ENCODE data around the gene SLC22A3.

SLC22A3 gene

DNA sequence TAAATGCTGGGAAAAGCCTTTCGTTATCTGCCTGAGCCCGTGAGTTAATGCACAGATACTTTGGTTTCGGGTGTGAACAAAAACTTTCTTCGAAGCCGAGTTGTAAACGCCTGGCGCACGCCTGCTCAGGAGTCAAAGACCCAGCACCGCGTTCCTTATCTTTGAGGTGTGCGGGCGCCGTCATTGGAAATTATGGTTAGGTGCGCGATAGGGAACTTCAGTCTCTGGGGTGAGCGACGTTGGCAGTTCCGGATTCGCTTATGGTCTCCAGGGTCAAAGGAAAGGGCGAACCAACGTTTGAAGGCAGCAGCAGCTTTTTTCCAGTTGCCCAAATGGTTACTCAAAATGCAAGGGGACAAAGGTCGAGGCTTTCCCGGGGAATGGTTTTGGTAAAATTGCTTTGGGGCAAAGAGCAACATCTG, 853 bp downstream of the SLC22A3 start:
- WGBS = 5% methylated on average over 23 of the region's 23 CpGs
- DNase-seq = peak; percentile 3

DNA sequence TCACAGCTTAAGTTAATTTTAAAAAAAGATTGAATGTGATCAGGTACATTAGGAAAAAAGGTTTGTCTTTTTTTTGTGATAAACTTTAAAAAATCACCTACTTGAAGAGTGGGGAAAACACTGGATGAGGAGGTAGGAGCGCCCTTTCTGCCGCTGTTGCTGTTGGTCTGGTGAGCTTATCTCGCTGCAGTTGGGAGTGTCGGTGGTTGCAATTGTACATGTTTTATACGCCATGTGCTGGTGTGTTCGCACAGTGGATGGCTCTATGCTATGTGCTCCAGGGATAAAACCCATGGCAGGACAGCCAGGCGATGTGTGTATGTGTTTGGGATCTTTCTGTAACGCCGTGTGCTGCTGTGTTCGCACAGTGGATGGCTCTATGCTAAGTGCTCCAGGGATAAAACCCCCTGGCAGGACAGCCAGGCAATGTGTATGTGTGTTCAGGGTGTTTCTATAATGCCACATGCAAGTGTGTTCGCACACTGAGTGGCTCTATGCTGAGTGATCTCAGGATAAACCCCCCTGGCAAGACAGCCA, 1.7 kb downstream of the SLC22A3 start:
- H2AK5ac ChIP-seq (ENCODE audit: low read length, severe bottlenecking) = no peak overlapping the region
- no peak for DNase-seq
- no peak overlapping the region for H3K4me2 ChIP-seq (ENCODE audit: low read length, poor library complexity, severe bottlenecking)
- H3K4me3 ChIP-seq (ENCODE audit: insufficient read depth in 1 of 2, low read depth in 1 of 2, low read length in 2 of 2) = peak overlapping the region in 1 of 2 experiments; percentile 83
- no peak overlapping the region for H3K4ac ChIP-seq (ENCODE audit: low read depth in 1 of 2, low read length in 2 of 2)
- no peak overlapping the region for H3K23ac ChIP-seq (ENCODE audit: low read length in 2 of 2)
- H3K79me1 ChIP-seq (replicated peaks; ENCODE audit: low read length, poor library complexity, severe bottlenecking) = peaks cover 4% of the 10 kb centered on the region
- peaks cover 16% of the 10 kb centered on the region for H3K4me1 ChIP-seq (ENCODE audit: control insufficient read depth, insufficient read depth, low read depth, low read length)
- no peak overlapping the region for H4K91ac ChIP-seq (ENCODE audit: low read length)
- H2BK15ac ChIP-seq (ENCODE audit: low read depth, poor library complexity, severe bottlenecking) = no peak overlapping the region
- no peak overlapping the region for H4K8ac ChIP-seq (ENCODE audit: low read length)
- H2AFZ ChIP-seq (ENCODE audit: low read depth, low read length) = no peak overlapping the region
- H3K36me3 ChIP-seq (ENCODE audit: control insufficient read depth in 1 of 2, insufficient read depth in 2 of 2, low read depth in 1 of 2, low read length in 2 of 2) = peaks cover 0 to 3% of the 10 kb centered on the region in 2 experiments
- H2BK120ac ChIP-seq (ENCODE audit: low read depth, low read length) = no peak overlapping the region
- H2BK5ac ChIP-seq (ENCODE audit: low read depth, low read length, poor library complexity, severe bottlenecking) = no peak overlapping the region
- WGBS = 76% methylated on average over 11 of the region's 11 CpGs
- no peak overlapping the region for H3K14ac ChIP-seq (ENCODE audit: low read length in 2 of 2)
- no peak overlapping the region for H2BK12ac ChIP-seq (ENCODE audit: low read length in 2 of 2)
- H3K27me3 ChIP-seq (ENCODE audit: control insufficient read depth in 1 of 2, insufficient read depth in 1 of 2, low read length in 2 of 2) = peaks cover 0 to 16% of the 10 kb centered on the region in 2 experiments
- no peaks in the 10 kb centered on the region for H3K9me3 ChIP-seq (ENCODE audit: control insufficient read depth, low read length)
- H3K9ac ChIP-seq (ENCODE audit: low read length) = no peak overlapping the region
- no peak overlapping the region for H3K27ac ChIP-seq (ENCODE audit: low read length, poor library complexity, severe bottlenecking)
- H3K18ac ChIP-seq (ENCODE audit: low read depth in 1 of 2, low read length in 2 of 2) = no peak overlapping the region

More for the DNA sequence above, 853 bp downstream of the SLC22A3 start:
- no peak overlapping the region for H4K91ac ChIP-seq (ENCODE audit: low read length)
- H4K8ac ChIP-seq (ENCODE audit: low read length) = no peak overlapping the region
- peaks cover 0 to 3% of the 10 kb centered on the region in 2 experiments for H3K36me3 ChIP-seq (ENCODE audit: control insufficient read depth in 1 of 2, insufficient read depth in 2 of 2, low read depth in 1 of 2, low read length in 2 of 2)
- H2AFZ ChIP-seq (ENCODE audit: low read depth, low read length) = no peak overlapping the region
- no peak overlapping the region for H3K14ac ChIP-seq (ENCODE audit: low read length in 2 of 2)
- H3K4me3 ChIP-seq (ENCODE audit: insufficient read depth in 1 of 2, low read depth in 1 of 2, low read length in 2 of 2) = peak overlapping the region; percentile 70 to 83
- peaks cover 14% of the 10 kb centered on the region for H3K4me1 ChIP-seq (ENCODE audit: control insufficient read depth, insufficient read depth, low read depth, low read length)
- H2BK120ac ChIP-seq (ENCODE audit: low read depth, low read length) = no peak overlapping the region
- H2BK12ac ChIP-seq (ENCODE audit: low read length in 2 of 2) = no peak overlapping the region
- H3K27ac ChIP-seq (ENCODE audit: low read length, poor library complexity, severe bottlenecking) = no peak overlapping the region
- no peak overlapping the region for H3K4ac ChIP-seq (ENCODE audit: low read depth in 1 of 2, low read length in 2 of 2)
- no peak overlapping the region for H3K23ac ChIP-seq (ENCODE audit: low read length in 2 of 2)
- peak overlapping the region; percentile 70 for H3K4me2 ChIP-seq (ENCODE audit: low read length, poor library complexity, severe bottlenecking)
- no peak overlapping the region for H3K18ac ChIP-seq (ENCODE audit: low read depth in 1 of 2, low read length in 2 of 2)
- H3K27me3 ChIP-seq (ENCODE audit: control insufficient read depth in 1 of 2, insufficient read depth in 1 of 2, low read length in 2 of 2) = peaks cover 0 to 16% of the 10 kb centered on the region in 2 experiments
- H2AK5ac ChIP-seq (ENCODE audit: low read length, severe bottlenecking) = no peak overlapping the region
- H3K79me1 ChIP-seq (replicated peaks; ENCODE audit: low read length, poor library complexity, severe bottlenecking) = peaks cover 4% of the 10 kb centered on the region
- no peaks in the 10 kb centered on the region for H3K9me3 ChIP-seq (ENCODE audit: control insufficient read depth, low read length)
- no peak overlapping the region for H2BK15ac ChIP-seq (ENCODE audit: low read depth, poor library complexity, severe bottlenecking)
- no peak overlapping the region for H2BK5ac ChIP-seq (ENCODE audit: low read depth, low read length, poor library complexity, severe bottlenecking)
- peak overlapping the region; percentile 69 for H3K9ac ChIP-seq (ENCODE audit: low read length)

DNA sequence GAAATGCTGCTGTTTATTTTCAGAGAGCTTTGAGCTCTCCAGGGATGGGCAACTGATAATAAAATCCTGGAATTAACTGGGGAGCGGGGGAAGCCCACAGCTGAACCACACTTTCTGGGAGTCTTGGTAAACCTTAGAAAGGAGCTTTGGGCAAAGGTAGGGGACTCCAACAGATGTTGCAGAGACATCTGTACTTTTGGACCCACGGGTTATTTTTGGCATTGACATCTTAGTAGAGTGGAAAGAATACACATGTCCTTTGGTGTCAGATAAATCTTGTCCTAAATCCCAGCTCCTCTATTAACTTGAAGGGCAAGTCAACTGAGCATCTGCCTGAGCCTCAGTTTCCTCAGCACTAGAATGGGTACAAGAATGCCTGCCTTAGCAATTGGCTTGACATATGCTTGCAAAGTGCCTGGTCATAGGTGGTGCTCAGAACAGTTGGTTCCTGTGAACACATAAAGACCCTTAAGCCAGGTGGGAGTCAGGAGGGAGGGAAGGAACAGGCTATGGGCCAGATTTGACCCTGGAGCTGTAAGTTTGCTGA, 5.8 kb downstream of the SLC22A3 start:
- Histone ChIP-seq H3K27me3 (ENCODE audit: control insufficient read depth in 1 of 2, insufficient read depth in 1 of 2, low read length in 2 of 2) (peaks cover 0 to 13% of the 10 kb centered on the region in 2 experiments), H3K4ac (ENCODE audit: low read depth in 1 of 2, low read length in 2 of 2) (no peak overlapping the region), H4K8ac (ENCODE audit: low read length) (no peak overlapping the region), H3K36me3 (ENCODE audit: control insufficient read depth in 1 of 2, insufficient read depth in 2 of 2, low read depth in 1 of 2, low read length in 2 of 2) (no peaks in the 10 kb centered on the region), H2AK5ac (ENCODE audit: low read length, severe bottlenecking) (no peak overlapping the region), H2BK12ac (ENCODE audit: low read length in 2 of 2) (no peak overlapping the region), H2BK5ac (ENCODE audit: low read depth, low read length, poor library complexity, severe bottlenecking) (no peak overlapping the region), H3K4me1 (ENCODE audit: control insufficient read depth, insufficient read depth, low read depth, low read length) (peaks cover 10% of the 10 kb centered on the region), H3K27ac (ENCODE audit: low read length, poor library complexity, severe bottlenecking) (no peak overlapping the region), H3K4me2 (ENCODE audit: low read length, poor library complexity, severe bottlenecking) (no peak overlapping the region), H2AFZ (ENCODE audit: low read depth, low read length) (no peak overlapping the region), H3K9ac (ENCODE audit: low read length) (no peak overlapping the region), H3K9me3 (ENCODE audit: control insufficient read depth, low read length) (no peaks in the 10 kb centered on the region), H3K14ac (ENCODE audit: low read length in 2 of 2) (no peak overlapping the region), H4K91ac (ENCODE audit: low read length) (no peak overlapping the region), H3K79me1 (replicated peaks; ENCODE audit: low read length, poor library complexity, severe bottlenecking) (peaks cover 6% of the 10 kb centered on the region), H2BK15ac (ENCODE audit: low read depth, poor library complexity, severe bottlenecking) (no peak overlapping the region), H3K23ac (ENCODE audit: low read length in 2 of 2) (no peak overlapping the region), H2BK120ac (ENCODE audit: low read depth, low read length) (no peak overlapping the region), H3K4me3 (ENCODE audit: insufficient read depth in 1 of 2, low read depth in 1 of 2, low read length in 2 of 2) (no peak overlapping the region), H3K18ac (ENCODE audit: low read depth in 1 of 2, low read length in 2 of 2) (no peak overlapping the region)
- 75% methylated on average over 2 of the region's 2 CpGs for WGBS
- no peak for DNase-seq

DNA sequence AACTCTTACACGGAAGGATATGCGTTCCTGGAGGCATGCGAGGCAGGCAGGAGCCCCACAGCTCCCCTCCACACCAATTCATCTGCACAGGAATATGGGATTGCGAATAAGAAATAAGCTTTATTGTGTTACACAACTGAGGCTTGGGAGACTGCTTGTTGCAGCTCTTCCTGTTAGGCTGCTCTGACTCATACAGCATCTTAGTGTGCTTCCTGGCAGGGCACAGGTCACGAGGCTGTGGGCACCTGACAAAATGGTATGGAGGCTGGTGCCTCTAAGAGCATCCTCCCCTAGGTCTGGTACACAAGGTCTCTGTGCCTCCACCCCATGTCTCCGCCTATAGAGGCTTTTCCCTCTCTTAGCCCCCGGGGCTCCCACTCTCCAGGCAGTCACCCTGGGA, 6.8 kb downstream of the SLC22A3 start:
- Histone ChIP-seq H2BK120ac (ENCODE audit: low read depth, low read length) (no peak overlapping the region), H2AFZ (ENCODE audit: low read depth, low read length) (no peak overlapping the region), H3K4me2 (ENCODE audit: low read length, poor library complexity, severe bottlenecking) (no peak overlapping the region), H3K27ac (ENCODE audit: low read length, poor library complexity, severe bottlenecking) (no peak overlapping the region), H3K9ac (ENCODE audit: low read length) (no peak overlapping the region), H4K91ac (ENCODE audit: low read length) (no peak overlapping the region), H2BK5ac (ENCODE audit: low read depth, low read length, poor library complexity, severe bottlenecking) (no peak overlapping the region), H3K4me3 (ENCODE audit: insufficient read depth in 1 of 2, low read depth in 1 of 2, low read length in 2 of 2) (no peak overlapping the region), H3K23ac (ENCODE audit: low read length in 2 of 2) (no peak overlapping the region), H2BK12ac (ENCODE audit: low read length in 2 of 2) (no peak overlapping the region), H3K14ac (ENCODE audit: low read length in 2 of 2) (no peak overlapping the region), H3K9me3 (ENCODE audit: control insufficient read depth, low read length) (no peaks in the 10 kb centered on the region), H3K27me3 (ENCODE audit: control insufficient read depth in 1 of 2, insufficient read depth in 1 of 2, low read length in 2 of 2) (peaks cover 0 to 4% of the 10 kb centered on the region in 2 experiments), H3K79me1 (replicated peaks; ENCODE audit: low read length, poor library complexity, severe bottlenecking) (peaks cover 6% of the 10 kb centered on the region), H2AK5ac (ENCODE audit: low read length, severe bottlenecking) (no peak overlapping the region), H4K8ac (ENCODE audit: low read length) (no peak overlapping the region), H3K36me3 (ENCODE audit: control insufficient read depth in 1 of 2, insufficient read depth in 2 of 2, low read depth in 1 of 2, low read length in 2 of 2) (no peaks in the 10 kb centered on the region), H3K4ac (ENCODE audit: low read depth in 1 of 2, low read length in 2 of 2) (no peak overlapping the region), H2BK15ac (ENCODE audit: low read depth, poor library complexity, severe bottlenecking) (no peak overlapping the region), H3K4me1 (ENCODE audit: control insufficient read depth, insufficient read depth, low read depth, low read length) (peaks cover 6% of the 10 kb centered on the region), H3K18ac (ENCODE audit: low read depth in 1 of 2, low read length in 2 of 2) (no peak overlapping the region)
- DNase-seq = no peak
- WGBS = 67% methylated on average over 4 of the region's 7 CpGs
